Left lung (tissue), 14 donors: ENCODE results near the gene OR51T1. TPM values are rescaled to one million over a fixed set of nuclear protein-coding genes. Genes with fewer than 3 reads are reported as not detected.
A peak's percentile ranks its signal among the peaks of the same experiment; 100 is the strongest.
"Not testable (repeated sequence)": the region's sequence is repeated elsewhere in the genome, so short reads cannot be mapped to it uniquely, and the experiment has no call there.

Experiments
- ATAC-seq: fragments of 200-7000 bp; cut with Tn5 transposase; one replicate; pipeline ENCODE4 v1.9.1; 2020; ENCODE audit warnings: moderate library complexity
- DNase-seq, 4 donors: peaks; one replicate each; pipeline ENCODE4 v3.0.0-alpha.2; 2013 to 2020
- H3K27ac ChIP-seq, 2 donors: fragments of 200-600 bp; sonication (generic) in 1 of 2; one replicate each; pipeline versions ENCODE4 v1.5.0 to v1.8.0; 2020 to 2021
- H3K27me3 ChIP-seq, 2 donors: fragments of 200-600 bp; sonication (generic) in 1 of 2; one replicate each; pipeline versions ENCODE4 v1.5.0 to v1.8.0; 2020 to 2021
- H3K36me3 ChIP-seq, 2 donors: fragments of 200-600 bp; sonication (generic) in 1 of 2; one replicate each; pipeline versions ENCODE4 v1.5.0 to v1.8.0; 2020 to 2021
- H3K4me1 ChIP-seq, 2 donors: fragments of 200-600 bp; one replicate each; pipeline ENCODE4 v1.8.0; 2021
- H3K4me3 ChIP-seq, 2 donors: fragments of 200-600 bp; sonication (generic) in 1 of 2; one replicate each; pipeline versions ENCODE4 v1.5.0 to v1.8.0; 2020 to 2021; ENCODE audit warnings: mild to moderate bottlenecking in 1 of 2
- H3K9me3 ChIP-seq, 2 donors: fragments of 200-600 bp; sonication (generic) in 1 of 2; one replicate each; pipeline versions ENCODE4 v1.5.0 to v1.8.0; 2020 to 2021
- intact Hi-C, 2 donors: fragments of 100-400 bp; cut with DNase I; formaldehyde crosslinking; loops; one replicate each; pipeline versions ENCODE4 v1.11.2 to v1.14.2; 2022
- long read RNA-seq, 12 donors: library from polyadenylated mRNA in 2 of 12; unstranded in 2 of 12; transcript quantifications; one replicate each; pipeline ENCODE4 v2.0.0 and lab custom pipeline, GENCODE V29; 2019 to 2026
- polyA plus RNA-seq, 6 donors: library from polyadenylated mRNA; unstranded; fragments of 120-200 nt; gene quantifications; one replicate each; pipeline ENCODE4 v1.2.1, GENCODE V29; 2013; ENCODE audit not compliant: insufficient read length in 6 of 6
- total RNA-seq, 2 donors: library from RNA; stranded (reverse); fragmentation: NEBNext Ultra II Directional; extraction: Animal tissue kit (Norgen Biotek cat#: 25700); gene quantifications; one replicate each; pipeline ENCODE4 v1.2.1, GENCODE V29; 2021
- TF ChIP-seq, protein P1 (sequence below), 2 donors: fragments of 200-600 bp; sonication (generic) in 1 of 2; IDR thresholded peaks; one replicate each; pipeline versions ENCODE4 v1.5.0 to v1.8.0; 2021; ENCODE audit warnings: antibody characterized with exemption in 2 of 2
- donor health status: DM: no; HTN: yes; CAD: no.
- donor health status: DM: no; HTN: no; CAD: no.

OR51T1 gene, protein sequence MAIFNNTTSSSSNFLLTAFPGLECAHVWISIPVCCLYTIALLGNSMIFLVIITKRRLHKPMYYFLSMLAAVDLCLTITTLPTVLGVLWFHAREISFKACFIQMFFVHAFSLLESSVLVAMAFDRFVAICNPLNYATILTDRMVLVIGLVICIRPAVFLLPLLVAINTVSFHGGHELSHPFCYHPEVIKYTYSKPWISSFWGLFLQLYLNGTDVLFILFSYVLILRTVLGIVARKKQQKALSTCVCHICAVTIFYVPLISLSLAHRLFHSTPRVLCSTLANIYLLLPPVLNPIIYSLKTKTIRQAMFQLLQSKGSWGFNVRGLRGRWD
- total RNA-seq (not detected), polyA plus RNA-seq (not detected)
- long read RNA-seq, donor 1, result 0 reads
- long read RNA-seq, donor 2, result 0 reads
- long read RNA-seq, donor 3, result 0 reads
- long read RNA-seq, donor 4, result 0 reads
- long read RNA-seq, donor 5, result 0 reads
- long read RNA-seq, donor 6, result 0 reads
- long read RNA-seq, donor 7, result 0 reads
- long read RNA-seq, donor 8, result 0 reads
- long read RNA-seq, donor 9, result 0 reads
- long read RNA-seq, donor 10, result 0 reads
- long read RNA-seq, donor 11, result 0 reads
- long read RNA-seq, donor 12, result 0 reads

DNA sequence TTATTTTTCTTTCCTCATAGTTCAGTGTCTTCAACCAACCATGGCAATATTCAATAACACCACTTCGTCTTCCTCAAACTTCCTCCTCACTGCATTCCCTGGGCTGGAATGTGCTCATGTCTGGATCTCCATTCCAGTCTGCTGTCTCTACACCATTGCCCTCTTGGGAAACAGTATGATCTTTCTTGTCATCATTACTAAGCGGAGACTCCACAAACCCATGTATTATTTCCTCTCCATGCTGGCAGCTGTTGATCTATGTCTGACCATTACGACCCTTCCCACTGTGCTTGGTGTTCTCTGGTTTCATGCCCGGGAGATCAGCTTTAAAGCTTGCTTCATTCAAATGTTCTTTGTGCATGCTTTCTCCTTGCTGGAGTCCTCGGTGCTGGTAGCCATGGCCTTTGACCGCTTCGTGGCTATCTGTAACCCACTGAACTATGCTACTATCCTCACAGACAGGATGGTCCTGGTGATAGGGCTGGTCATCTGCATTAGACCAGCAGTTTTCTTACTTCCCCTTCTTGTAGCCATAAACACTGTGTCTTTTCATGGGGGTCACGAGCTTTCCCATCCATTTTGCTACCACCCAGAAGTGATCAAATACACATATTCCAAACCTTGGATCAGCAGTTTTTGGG, at the start of gene OR51T1:
Gene OR51T1, plus strand, starts transcription at position 41 of the 641 bp plus-strand sequence. Its CDS starts 0 bp downstream, at position 41.
- no peak for DNase-seq
- no peak within 1 kb of the TSS for H3K27ac ChIP-seq
- H3K36me3 ChIP-seq, result no peaks in the 10 kb centered on the region
- no peak within 1 kb of the TSS for H3K4me3 ChIP-seq
- intact Hi-C loops, result no loop called here
- no peaks in the 10 kb centered on the region for H3K4me1 ChIP-seq
- ATAC-seq, result no peak
- TF ChIP-seq, protein P1, sequence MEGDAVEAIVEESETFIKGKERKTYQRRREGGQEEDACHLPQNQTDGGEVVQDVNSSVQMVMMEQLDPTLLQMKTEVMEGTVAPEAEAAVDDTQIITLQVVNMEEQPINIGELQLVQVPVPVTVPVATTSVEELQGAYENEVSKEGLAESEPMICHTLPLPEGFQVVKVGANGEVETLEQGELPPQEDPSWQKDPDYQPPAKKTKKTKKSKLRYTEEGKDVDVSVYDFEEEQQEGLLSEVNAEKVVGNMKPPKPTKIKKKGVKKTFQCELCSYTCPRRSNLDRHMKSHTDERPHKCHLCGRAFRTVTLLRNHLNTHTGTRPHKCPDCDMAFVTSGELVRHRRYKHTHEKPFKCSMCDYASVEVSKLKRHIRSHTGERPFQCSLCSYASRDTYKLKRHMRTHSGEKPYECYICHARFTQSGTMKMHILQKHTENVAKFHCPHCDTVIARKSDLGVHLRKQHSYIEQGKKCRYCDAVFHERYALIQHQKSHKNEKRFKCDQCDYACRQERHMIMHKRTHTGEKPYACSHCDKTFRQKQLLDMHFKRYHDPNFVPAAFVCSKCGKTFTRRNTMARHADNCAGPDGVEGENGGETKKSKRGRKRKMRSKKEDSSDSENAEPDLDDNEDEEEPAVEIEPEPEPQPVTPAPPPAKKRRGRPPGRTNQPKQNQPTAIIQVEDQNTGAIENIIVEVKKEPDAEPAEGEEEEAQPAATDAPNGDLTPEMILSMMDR (IDR thresholded peaks at IDR 0.05), result no peak
- H3K27me3 ChIP-seq, result no peaks in the 10 kb centered on the region
- no peaks in the 10 kb centered on the region for H3K9me3 ChIP-seq

DNA sequence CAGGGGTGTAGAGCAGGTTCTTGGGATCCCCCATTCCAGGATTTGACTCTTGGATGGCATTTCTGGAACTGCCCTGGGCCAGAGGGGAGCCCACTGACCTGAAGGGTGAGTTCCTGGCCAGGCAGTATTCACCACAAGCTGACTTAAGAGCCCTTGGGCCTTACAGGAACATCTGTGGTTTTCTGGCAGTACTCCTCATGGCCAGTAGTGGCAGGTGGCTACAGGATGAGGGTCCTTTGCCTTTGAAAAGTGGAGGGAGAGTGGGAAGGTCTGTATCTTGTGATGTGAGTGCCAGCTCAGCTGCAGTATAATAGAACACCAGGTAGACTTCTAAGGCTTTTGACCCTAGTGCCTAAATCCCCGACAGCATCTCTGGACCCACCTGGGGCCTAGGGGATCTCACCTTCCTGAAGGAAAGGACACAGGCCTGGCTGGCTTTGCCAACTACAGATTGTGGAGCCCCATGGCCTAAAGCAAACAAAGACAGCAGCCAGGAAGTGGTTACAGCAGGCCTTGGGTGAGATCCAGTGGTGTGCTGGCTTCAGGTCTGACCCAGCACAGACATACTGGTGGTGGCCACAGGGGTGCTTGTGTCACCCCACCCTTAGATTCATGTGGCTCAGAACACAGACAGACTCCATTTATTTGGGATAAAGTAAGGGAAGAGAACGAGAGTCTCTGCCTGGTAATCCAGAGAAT, 41.7 kb upstream of the OR51T1 start:
- Histone ChIP-seq H3K36me3 (no peaks in the 10 kb centered on the region), H3K27me3 (no peaks in the 10 kb centered on the region), H3K4me1 (no peaks in the 10 kb centered on the region), H3K4me3 (no peak overlapping the region), H3K9me3 (no peaks in the 10 kb centered on the region), H3K27ac (no peak overlapping the region)
- ATAC-seq, result no peak
- DNase-seq, result no peak
- TF ChIP-seq, protein P1 (IDR thresholded peaks at IDR 0.05), result no peak
- intact Hi-C loops, result no loop called here

DNA sequence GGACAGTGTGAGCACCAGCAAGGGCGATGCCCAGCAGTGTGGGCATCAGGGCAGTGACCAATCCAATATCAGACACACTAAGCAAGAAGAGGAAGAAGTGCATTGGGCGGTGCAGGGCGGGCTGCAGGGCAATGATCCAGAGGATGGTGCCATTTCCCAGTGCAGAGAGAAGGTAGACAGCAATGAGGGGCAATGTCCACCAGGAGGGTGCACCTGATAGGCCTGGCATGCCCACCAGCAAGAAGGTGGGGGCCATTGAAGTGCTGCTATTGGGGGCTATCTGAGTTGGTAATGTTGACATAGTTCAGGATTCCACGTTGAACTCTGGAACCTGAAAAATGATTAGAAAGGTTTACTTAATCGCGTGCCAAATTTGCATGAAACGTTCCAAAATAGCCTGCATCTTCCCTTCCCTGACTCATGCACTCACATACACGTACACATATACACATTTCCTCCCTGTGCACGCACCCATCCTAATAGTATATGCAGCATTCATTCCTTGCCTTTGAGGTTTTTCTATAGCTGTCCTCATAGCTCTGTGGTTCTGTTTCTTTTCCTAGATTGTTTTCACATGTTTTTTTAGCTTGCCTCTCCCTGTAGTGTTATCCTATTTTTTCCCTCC, 32.7 kb upstream of the OR51T1 start, which contains the start of gene OR51S1:
Gene OR51S1, minus strand, starts transcription at position 301 of the 625 bp plus-strand sequence. Its CDS starts 0 bp downstream, at position 301.
- intact Hi-C loops, result no loop called here
- no peaks in the 10 kb centered on the region for H3K4me1 ChIP-seq
- ATAC-seq, result no peak

DNA sequence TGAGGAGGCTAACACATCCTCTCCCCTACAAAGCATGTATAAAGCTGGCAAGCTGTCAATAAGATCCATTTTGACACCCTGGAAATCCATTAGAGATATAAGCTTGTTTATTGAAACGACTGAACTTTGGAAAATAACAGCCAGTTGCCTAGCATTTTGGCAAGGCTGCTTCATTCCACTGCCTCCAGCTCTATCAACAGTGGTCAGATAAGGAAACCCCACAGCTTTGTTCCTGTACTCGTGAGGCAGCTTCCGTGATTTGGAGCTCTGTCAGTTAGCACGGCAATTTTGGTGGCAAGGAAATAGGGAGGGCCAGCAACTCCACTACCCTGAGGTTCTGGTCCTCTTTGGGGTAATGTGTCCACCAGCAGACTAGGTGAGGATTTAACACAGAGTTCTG, 30.7 kb upstream of the OR51T1 start:
- DNase-seq (peak in 1 of 4 donors; percentile 7), ATAC-seq (no peak)
- no peaks in the 10 kb centered on the region for H3K4me1 ChIP-seq
- intact Hi-C loops, result no loop called here
- no peak overlapping the region for H3K4me3 ChIP-seq
- no peaks in the 10 kb centered on the region for H3K27me3 ChIP-seq
- no peaks in the 10 kb centered on the region for H3K9me3 ChIP-seq
- no peak overlapping the region for H3K27ac ChIP-seq
- no peaks in the 10 kb centered on the region for H3K36me3 ChIP-seq
- TF ChIP-seq, protein P1 (IDR thresholded peaks at IDR 0.05), result no peak

More for the DNA sequence above, 32.7 kb upstream of the OR51T1 start, which contains the start of gene OR51S1:
- TF ChIP-seq, protein P1 (IDR thresholded peaks at IDR 0.05), result no peak
- H3K27me3 ChIP-seq, result no peaks in the 10 kb centered on the region
- DNase-seq, result peak in 1 of 4 donors; percentile 57
- no peak within 1 kb of the TSS for H3K27ac ChIP-seq
- no peak within 1 kb of the TSS for H3K4me3 ChIP-seq
- H3K9me3 ChIP-seq, result no peaks in the 10 kb centered on the region
- H3K36me3 ChIP-seq, result no peaks in the 10 kb centered on the region

DNA sequence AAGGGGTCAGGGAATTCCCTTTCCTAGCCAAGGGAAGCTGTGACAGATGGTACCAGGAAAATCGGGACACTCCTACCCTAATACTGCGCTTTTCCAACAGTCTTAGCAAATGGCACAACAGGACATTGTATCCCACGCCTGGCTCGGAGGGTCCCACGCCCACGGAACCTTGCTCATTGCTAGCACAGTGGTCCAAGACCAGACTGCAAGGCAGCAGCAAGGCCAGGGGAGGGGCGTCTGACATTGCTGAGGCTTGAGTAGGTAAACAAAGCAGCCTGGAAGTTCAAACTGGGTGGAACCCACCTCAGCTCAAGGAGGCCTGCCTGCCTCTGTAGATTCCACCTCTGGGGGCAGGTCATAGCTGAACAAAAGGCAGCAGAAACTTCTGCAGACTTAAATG, 27.4 kb upstream of the OR51T1 start:
- DNase-seq, H3K36me3 ChIP-seq, intact Hi-C loops, ATAC-seq, H3K27me3 ChIP-seq, H3K4me3 ChIP-seq, H3K27ac ChIP-seq, H3K4me1 ChIP-seq, H3K9me3 ChIP-seq: not testable (repeated sequence)
